Panc1 (cell line): ENCODE results near the gene MED9. TPM values are rescaled to one million over a fixed set of nuclear protein-coding genes. Genes with fewer than 3 reads are reported as not detected.

Experiments used
- ATAC-seq: fragments of 200-7000 bp; cut with Tn5 transposase; 2 replicates; pipeline ENCODE4 v1.9.1; 2020; ENCODE audit warnings: mild to moderate bottlenecking, moderate library complexity
- BruUV-seq: library from RNA; stranded (reverse); fragments of 400-500 nt; replicated peaks from 2 replicates; lab custom pipeline; 2021; lab: Mats Ljungman, UMichigan
- CTCF ChIA-PET: fragments of 300-600 bp; sonication (Branson Sonifier 250); formaldehyde crosslinking; loops from one replicate; lab custom pipeline; 2022; ENCODE audit warnings: antibody characterized with exemption; lab: Charles Lee
- POLR2A ChIA-PET: fragments of 300-600 bp; sonication (Branson Sonifier 250); formaldehyde crosslinking; loops from one replicate; lab custom pipeline; 2022; ENCODE audit warnings: antibody characterized with exemption; lab: Charles Lee
- DNase-seq: peaks from one replicate; pipeline ENCODE4 v3.0.0-alpha.2; 2010; ENCODE audit warnings: low read depth, low spot score
- H3K27ac ChIP-seq: 2 replicates; pipeline ENCODE4 v1.5.1; 2011; ENCODE audit warnings: mild to moderate bottlenecking, low read length, inconsistent platforms
- H3K27me3 ChIP-seq: fragments of 200-500 bp; sonication (Bioruptor generic); 2 replicates; pipeline ENCODE4 v1.6.0; 2014; ENCODE audit warnings: low read length, inconsistent platforms; ENCODE audit not compliant: control insufficient read depth, insufficient read depth
- H3K36me3 ChIP-seq: fragments of 200-500 bp; sonication (Bioruptor generic); 2 replicates; pipeline ENCODE4 v1.5.1; 2014; ENCODE audit warnings: inconsistent platforms, mild to moderate bottlenecking, low read length, moderate library complexity; ENCODE audit not compliant: control insufficient read depth, insufficient read depth
- H3K4me1 ChIP-seq: 2 replicates; pipeline ENCODE4 v1.5.1; 2011; ENCODE audit warnings: inconsistent platforms, mild to moderate bottlenecking, low read length, moderate library complexity; ENCODE audit not compliant: control insufficient read depth, insufficient read depth
- H3K4me3 ChIP-seq, 2 experiments: 2 replicates each; pipeline ENCODE4 v1.5.1; 2011 to 2012; ENCODE audit warnings: low read depth in 2 of 2, low read length in 2 of 2, mild to moderate bottlenecking in 2 of 2, inconsistent platforms in 1 of 2, moderate library complexity in 1 of 2
- H3K9me3 ChIP-seq: fragments of 200-500 bp; sonication (Bioruptor generic); 2 replicates; pipeline ENCODE4 v1.5.1; 2014; ENCODE audit warnings: low read depth, mild to moderate bottlenecking, inconsistent platforms, low read length, moderate library complexity; ENCODE audit not compliant: control insufficient read depth, insufficient read depth
- CTCF ChIP-seq: fragments of 450-650 bp; IDR thresholded peaks from 2 replicates; pipeline ENCODE4 v1.5.1; 2017; ENCODE audit warnings: mild to moderate bottlenecking
- POLR2AphosphoS5 ChIP-seq: IDR thresholded peaks from 2 replicates; pipeline ENCODE4 v1.6.1; 2012; ENCODE audit warnings: mild to moderate bottlenecking, low read depth, low read length, moderate library complexity
- REST ChIP-seq, 2 experiments: IDR thresholded peaks; 2 replicates each; pipeline ENCODE4 v1.6.1; 2011 to 2012; ENCODE audit warnings: low read depth in 2 of 2, control low read depth in 1 of 2, low read length in 1 of 2, mild to moderate bottlenecking in 1 of 2, moderate library complexity in 1 of 2; ENCODE audit not compliant: insufficient read depth in 1 of 2
- SIN3A ChIP-seq: IDR thresholded peaks from 2 replicates; pipeline ENCODE4 v1.6.1; 2012; ENCODE audit warnings: low read depth, mild to moderate bottlenecking, low read length, moderate library complexity, borderline replicate concordance; ENCODE audit not compliant: insufficient read depth
- TCF7L2 ChIP-seq: IDR thresholded peaks from 2 replicates; pipeline ENCODE4 v1.6.1; 2011; ENCODE audit warnings: mild to moderate bottlenecking, low read depth, low read length, inconsistent platforms
- in situ Hi-C: cut with HindIII; loops from 2 replicates; pipeline ENCODE4 v1.10.0; 2016; ENCODE audit warnings: low sequenced_read_pairs, low pct_unique_long_range_greater_than_20kb
- intact Hi-C: fragments of 100-400 bp; cut with micrococcal nuclease; formaldehyde crosslinking; loops from one replicate; pipeline ENCODE4 v1.10.0; 2022; ENCODE audit not compliant: unreplicated experiment
- total RNA-seq: library from RNA; stranded (reverse); gene quantifications from one replicate; pipeline ENCODE4 v1.2.1, GENCODE V29; 2021; ENCODE audit not compliant: unreplicated experiment

MED9 gene
- total RNA-seq, 1 experiment from 2014 or later, result 11.1 TPM

GRCh38 chr17:17472333-17472920, 4.4 kb upstream of the MED9 start:
- DNase-seq (no peak), ATAC-seq (no peak)
- POLR2A ChIA-PET, result interaction anchor here (0.7 kb wide), 1 partner anchor 25 kb away, joined by 6 read pairs; no protein-coding TSS in a partner anchor
- Histone ChIP-seq H3K4me1 (no peaks in the 10 kb centered on the region), H3K9me3 (no peaks in the 10 kb centered on the region), H3K27me3 (no peaks in the 10 kb centered on the region; the same call in 1 of the 2 replicates), H3K27ac (no peak overlapping the region), H3K36me3 (peaks cover 2% of the 10 kb centered on the region; the same call in 1 of the 2 replicates), H3K4me3 (no peak overlapping the region)
- BruUV-seq, result no TSS peak
- CTCF ChIA-PET, result interaction anchor here (0.6 kb wide), 1 partner anchor 24 kb away, joined by 3 read pairs; the partner anchor contains the start of gene RASD1
- intact Hi-C loops (no loop called here), in situ Hi-C loops (no loop called here)
- TF ChIP-seq REST (IDR thresholded peaks at IDR 0.05; ENCODE audit: insufficient read depth in 1 of 2, low read depth in 2 of 2, low read length in 1 of 2) (no peak), SIN3A (no peak), TCF7L2 (no peak), POLR2AphosphoS5 (no peak), CTCF (no peak)

- H3K27me3 ChIP-seq, result no peaks in the 10 kb centered on the region; the same call in 1 of the 2 replicates
- no peak for DNase-seq
- no peak overlapping the region for H3K4me3 ChIP-seq
- intact Hi-C loops (no loop called here), in situ Hi-C loops (no loop called here)
- no peak for TF ChIP-seq TCF7L2
- TF ChIP-seq POLR2AphosphoS5, result no peak
- TF ChIP-seq REST (IDR thresholded peaks at IDR 0.05; ENCODE audit: insufficient read depth in 1 of 2, low read depth in 2 of 2, low read length in 1 of 2), result no peak
- no peak for TF ChIP-seq SIN3A
- no peak for TF ChIP-seq CTCF
- ChIA-PET POLR2A (no interaction called here), CTCF (no interaction called here)
- no TSS peak for BruUV-seq
- peaks cover 4% of the 10 kb centered on the region; the same call in 1 of the 2 replicates for H3K36me3 ChIP-seq
- no peaks in the 10 kb centered on the region for H3K9me3 ChIP-seq
- no peak for ATAC-seq
- no peak overlapping the region for H3K27ac ChIP-seq
- peaks cover 4% of the 10 kb centered on the region; the same call in 1 of the 2 replicates for H3K4me1 ChIP-seq
Measured at GRCh38 chr17:17474341-17474740, 2.5 kb upstream of the MED9 start.
